CD8-positive, alpha-beta memory T cell (primary cell): ENCODE data around the gene NPAS3. TPM values are rescaled to one million over a fixed set of nuclear protein-coding genes. Genes with fewer than 3 reads are reported as not detected.

Experiments used
- CTCF ChIA-PET: fragments of 350-600 bp; sonication (Branson Sonifier 250); formaldehyde crosslinking; loops from one replicate; lab custom pipeline; 2021; ENCODE audit warnings: antibody characterized with exemption; lab: Charles Lee
- POLR2A ChIA-PET: fragments of 350-600 bp; sonication (Branson Sonifier 250); formaldehyde crosslinking; loops from one replicate; lab custom pipeline; 2021; ENCODE audit warnings: antibody characterized with exemption; lab: Charles Lee
- DNase-seq, 5 donors: peaks; one replicate each; pipeline versions ENCODE4 v3.0.0 to v3.0.0-alpha.2; 2020 to 2022; ENCODE audit warnings: mixed read lengths in 1 of 5
- H3K27ac ChIP-seq: one replicate; pipeline ENCODE4 v1.7.0; 2013; ENCODE audit warnings: low read depth, mild to moderate bottlenecking, low read length, moderate library complexity
- H3K27me3 ChIP-seq: 2 replicates; pipeline ENCODE4 v1.7.0; 2013; ENCODE audit warnings: low read length, mild to moderate bottlenecking; ENCODE audit not compliant: insufficient read depth, poor library complexity, severe bottlenecking
- H3K36me3 ChIP-seq: 2 replicates; pipeline ENCODE4 v1.7.0; 2013; ENCODE audit warnings: mild to moderate bottlenecking, low read length, moderate library complexity; ENCODE audit not compliant: insufficient read depth
- H3K4me1 ChIP-seq: 2 replicates; pipeline ENCODE4 v1.7.0; 2013; ENCODE audit warnings: mild to moderate bottlenecking, low read length, moderate library complexity; ENCODE audit not compliant: insufficient read depth
- H3K4me3 ChIP-seq: 2 replicates; pipeline ENCODE4 v1.7.0; 2013; ENCODE audit warnings: mild to moderate bottlenecking, low read length
- H3K9me3 ChIP-seq: 2 replicates; pipeline ENCODE4 v1.7.0; 2013; ENCODE audit warnings: mild to moderate bottlenecking, low read length
- H3K27ac Mint-ChIP-seq, 8 donors: one replicate each; pipeline ENCODE4 v1.8.0; 2020 to 2021; ENCODE audit warnings: mixed read lengths in 8 of 8, mild to moderate bottlenecking in 6 of 8, inconsistent platforms in 3 of 8, moderate library complexity in 3 of 8
- H3K27me3 Mint-ChIP-seq, 2 donors: one replicate each; pipeline ENCODE4 v1.8.0; 2020 to 2021; ENCODE audit warnings: mixed read lengths in 2 of 2, mild to moderate bottlenecking in 1 of 2, moderate library complexity in 1 of 2
- H3K36me3 Mint-ChIP-seq, 3 donors: one replicate each; pipeline ENCODE4 v1.8.0; 2020 to 2021; ENCODE audit warnings: mixed read lengths in 3 of 3, inconsistent platforms in 1 of 3, mild to moderate bottlenecking in 1 of 3
- H3K4me1 Mint-ChIP-seq, 3 donors: one replicate each; pipeline ENCODE4 v1.8.0; 2020 to 2021; ENCODE audit warnings: mixed read lengths in 3 of 3, inconsistent platforms in 1 of 3, mild to moderate bottlenecking in 1 of 3
- H3K4me3 Mint-ChIP-seq, 7 donors: one replicate each; pipeline ENCODE4 v1.8.0; 2020 to 2021; ENCODE audit warnings: mixed read lengths in 7 of 7, mild to moderate bottlenecking in 6 of 7, moderate library complexity in 4 of 7, inconsistent platforms in 2 of 7
- H3K9me3 Mint-ChIP-seq, 5 donors: one replicate each; pipeline ENCODE4 v1.8.0; 2020 to 2022; ENCODE audit warnings: mixed read lengths in 5 of 5, mild to moderate bottlenecking in 3 of 5, moderate library complexity in 2 of 5, inconsistent platforms in 1 of 5
- polyA plus RNA-seq: library from polyadenylated mRNA; unstranded; fragments of 300-500 nt; fragmentation: Illumina TruSeq; gene quantifications from one replicate; pipeline ENCODE4 v1.2.3, GENCODE V29; 2021
- total RNA-seq, 2 experiments: library from RNA; stranded (reverse); gene quantifications; one replicate each; pipeline ENCODE4 v1.2.3, GENCODE V29; 2021

NPAS3 gene
- total and polyA plus RNA-seq, 3 experiments from 2014 or later, result not detected

- Histone ChIP-seq H3K4me1 (no peaks in the 10 kb centered on the region), H3K9me3 (no peaks in the 10 kb centered on the region), H3K27ac (no peak overlapping the region), H3K27me3 (no peaks in the 10 kb centered on the region), H3K36me3 (no peaks in the 10 kb centered on the region), H3K4me3 (no peak overlapping the region)
- H3K4me3 Mint-ChIP-seq, result no peak overlapping the region
- H3K27me3 Mint-ChIP-seq, result no peaks in the 10 kb centered on the region
- POLR2A ChIA-PET, result no interaction called here
- CTCF ChIA-PET, result no interaction called here
- no peaks in the 10 kb centered on the region for H3K36me3 Mint-ChIP-seq
- H3K4me1 Mint-ChIP-seq, result no peaks in the 10 kb centered on the region
- H3K9me3 Mint-ChIP-seq, result peaks cover 0 to 20% (median 2%) of the 10 kb centered on the region in 5 donors
- H3K27ac Mint-ChIP-seq, result no peak overlapping the region
- DNase-seq, result no peak
Measured at GRCh38 chr14:33287189-33287588, 348.5 kb downstream of the NPAS3 start.

DNA sequence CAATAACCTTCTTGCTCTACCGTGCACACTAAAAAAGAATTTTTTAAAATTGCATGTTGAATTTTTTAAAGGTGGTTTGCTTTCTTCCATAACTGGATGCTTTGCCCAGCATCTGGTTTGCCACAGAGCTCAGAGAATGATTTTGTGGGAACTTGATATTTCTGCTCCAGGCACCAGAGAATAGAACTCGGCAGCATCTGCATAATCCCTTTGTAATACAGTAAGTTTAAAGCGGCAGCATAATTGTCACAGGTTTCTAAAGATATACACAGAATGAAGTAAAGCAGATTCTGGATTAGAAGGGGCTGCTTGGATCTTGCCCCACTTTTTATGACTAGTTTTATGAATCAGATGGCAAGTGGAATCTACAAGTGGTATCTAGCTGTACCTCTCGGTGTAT is 352.0 kb downstream of the NPAS3 start:
- Mint-ChIP-seq H3K4me1 (no peaks in the 10 kb centered on the region), H3K4me3 (no peak overlapping the region), H3K9me3 (peaks cover 0 to 28% (median 3%) of the 10 kb centered on the region in 5 donors), H3K27me3 (no peaks in the 10 kb centered on the region), H3K27ac (no peak overlapping the region), H3K36me3 (no peaks in the 10 kb centered on the region)
- Histone ChIP-seq H3K36me3 (no peaks in the 10 kb centered on the region), H3K9me3 (no peaks in the 10 kb centered on the region), H3K4me1 (no peaks in the 10 kb centered on the region), H3K27me3 (no peaks in the 10 kb centered on the region), H3K27ac (no peak overlapping the region), H3K4me3 (no peak overlapping the region)
- POLR2A ChIA-PET, result no interaction called here
- no peak for DNase-seq
- CTCF ChIA-PET, result no interaction called here

GRCh38 chr14:33291529-33292104 is 352.9 kb downstream of the NPAS3 start:
- Mint-ChIP-seq H3K4me3 (no peak overlapping the region), H3K9me3 (peaks cover 0 to 21% (median 2%) of the 10 kb centered on the region in 5 donors), H3K27ac (no peak overlapping the region), H3K4me1 (no peaks in the 10 kb centered on the region), H3K27me3 (no peaks in the 10 kb centered on the region), H3K36me3 (no peaks in the 10 kb centered on the region)
- Histone ChIP-seq H3K4me1 (no peaks in the 10 kb centered on the region), H3K4me3 (no peak overlapping the region), H3K36me3 (no peaks in the 10 kb centered on the region), H3K27me3 (no peaks in the 10 kb centered on the region), H3K27ac (no peak overlapping the region), H3K9me3 (no peaks in the 10 kb centered on the region)
- no peak for DNase-seq
- ChIA-PET CTCF (no interaction called here), POLR2A (no interaction called here)

DNA sequence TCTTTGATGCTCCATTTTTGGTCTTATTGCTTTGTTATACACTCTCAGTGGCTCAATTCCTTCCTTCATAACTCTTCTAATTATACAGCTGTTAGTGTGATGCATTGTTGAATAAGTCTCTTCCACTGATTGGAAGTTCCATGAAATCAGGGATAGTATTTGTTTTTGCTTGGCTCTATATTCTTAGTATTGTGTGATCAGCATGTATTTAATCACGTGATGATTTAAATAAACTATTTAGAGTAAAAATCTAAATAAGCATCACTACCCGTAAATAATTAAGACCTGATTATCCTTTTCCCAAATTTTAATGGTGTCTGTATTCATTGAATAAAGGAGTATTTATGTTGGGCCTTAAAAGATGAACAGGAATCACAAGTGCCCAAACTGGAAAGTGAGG is 355.7 kb downstream of the NPAS3 start:
- no peaks in the 10 kb centered on the region for H3K4me1 Mint-ChIP-seq
- no peaks in the 10 kb centered on the region for H3K36me3 ChIP-seq
- H3K9me3 Mint-ChIP-seq, result peaks cover 0 to 20% (median 2%) of the 10 kb centered on the region in 5 donors
- no peaks in the 10 kb centered on the region for H3K36me3 Mint-ChIP-seq
- no peaks in the 10 kb centered on the region for H3K4me1 ChIP-seq
- ChIA-PET CTCF (no interaction called here), POLR2A (no interaction called here)
- no peak overlapping the region for H3K27ac ChIP-seq
- H3K27me3 Mint-ChIP-seq, result no peaks in the 10 kb centered on the region
- no peak overlapping the region for H3K4me3 Mint-ChIP-seq
- no peak overlapping the region for H3K4me3 ChIP-seq
- H3K27me3 ChIP-seq, result no peaks in the 10 kb centered on the region
- DNase-seq, result no peak
- H3K9me3 ChIP-seq, result no peaks in the 10 kb centered on the region
- H3K27ac Mint-ChIP-seq, result no peak overlapping the region

GRCh38 chr14:33297565-33297964 is 358.9 kb downstream of the NPAS3 start:
- ChIA-PET POLR2A (no interaction called here), CTCF (no interaction called here)
- H3K27ac Mint-ChIP-seq, result no peak overlapping the region
- Histone ChIP-seq H3K36me3 (no peaks in the 10 kb centered on the region), H3K9me3 (no peaks in the 10 kb centered on the region), H3K27me3 (no peaks in the 10 kb centered on the region), H3K27ac (no peak overlapping the region), H3K4me1 (no peaks in the 10 kb centered on the region), H3K4me3 (no peak overlapping the region)
- H3K9me3 Mint-ChIP-seq, result peaks cover 0 to 20% (median 2%) of the 10 kb centered on the region in 5 donors
- no peaks in the 10 kb centered on the region for H3K36me3 Mint-ChIP-seq
- no peak overlapping the region for H3K4me3 Mint-ChIP-seq
- no peak for DNase-seq
- H3K27me3 Mint-ChIP-seq, result no peaks in the 10 kb centered on the region
- H3K4me1 Mint-ChIP-seq, result no peaks in the 10 kb centered on the region

- Histone ChIP-seq H3K27me3 (no peaks in the 10 kb centered on the region), H3K4me1 (no peaks in the 10 kb centered on the region), H3K27ac (no peak overlapping the region), H3K9me3 (no peaks in the 10 kb centered on the region), H3K4me3 (no peak overlapping the region), H3K36me3 (no peaks in the 10 kb centered on the region)
- H3K4me3 Mint-ChIP-seq, result no peak overlapping the region
- ChIA-PET CTCF (no interaction called here), POLR2A (no interaction called here)
- no peaks in the 10 kb centered on the region for H3K36me3 Mint-ChIP-seq
- no peaks in the 10 kb centered on the region for H3K4me1 Mint-ChIP-seq
- H3K27me3 Mint-ChIP-seq, result peaks cover 0 to 2% of the 10 kb centered on the region in 2 donors
- DNase-seq, result no peak
- peaks cover 1 to 5% (median 3%) of the 10 kb centered on the region in 5 donors for H3K9me3 Mint-ChIP-seq
- H3K27ac Mint-ChIP-seq, result no peak overlapping the region
Measured at GRCh38 chr14:33307691-33308251, 369.1 kb downstream of the NPAS3 start.

GRCh38 chr14:33309106-33309505 is 370.4 kb downstream of the NPAS3 start:
- Histone ChIP-seq H3K4me3 (no peak overlapping the region), H3K36me3 (no peaks in the 10 kb centered on the region), H3K27ac (no peak overlapping the region), H3K9me3 (no peaks in the 10 kb centered on the region), H3K27me3 (no peaks in the 10 kb centered on the region), H3K4me1 (no peaks in the 10 kb centered on the region)
- H3K36me3 Mint-ChIP-seq, result no peaks in the 10 kb centered on the region
- no peaks in the 10 kb centered on the region for H3K4me1 Mint-ChIP-seq
- H3K27ac Mint-ChIP-seq, result no peak overlapping the region
- H3K4me3 Mint-ChIP-seq, result no peak overlapping the region
- ChIA-PET POLR2A (no interaction called here), CTCF (no interaction called here)
- peaks cover 0 to 5% (median 3%) of the 10 kb centered on the region in 5 donors for H3K9me3 Mint-ChIP-seq
- DNase-seq, result no peak
- H3K27me3 Mint-ChIP-seq, result peaks cover 0 to 2% of the 10 kb centered on the region in 2 donors

- no peaks in the 10 kb centered on the region for H3K4me1 Mint-ChIP-seq
Measured at GRCh38 chr14:33315217-33315616, 376.5 kb downstream of the NPAS3 start.

More at GRCh38 chr14:33315217-33315616, 376.5 kb downstream of the NPAS3 start:
- peaks cover 3 to 9% (median 5%) of the 10 kb centered on the region in 5 donors for H3K9me3 Mint-ChIP-seq
- DNase-seq, result no peak
- ChIA-PET CTCF (no interaction called here), POLR2A (no interaction called here)
- H3K27me3 Mint-ChIP-seq, result no peaks in the 10 kb centered on the region
- no peak overlapping the region for H3K4me3 ChIP-seq
- no peaks in the 10 kb centered on the region for H3K36me3 ChIP-seq
- no peaks in the 10 kb centered on the region for H3K9me3 ChIP-seq
- no peaks in the 10 kb centered on the region for H3K4me1 ChIP-seq
- no peak overlapping the region for H3K4me3 Mint-ChIP-seq
- no peak overlapping the region for H3K27ac Mint-ChIP-seq
- no peaks in the 10 kb centered on the region for H3K36me3 Mint-ChIP-seq
- H3K27ac ChIP-seq, result no peak overlapping the region
- H3K27me3 ChIP-seq, result no peaks in the 10 kb centered on the region
